Activated CD4-positive, alpha-beta memory T cell treated with anti-CD3 and anti-CD28 coated beads, Interleukin-2, amount 10 ng/mL, durations not matched to agents 7 days and 5 days (primary cell): ENCODE measurements around the gene POM121L2. TPM values are rescaled to one million over a fixed set of nuclear protein-coding genes. Genes with fewer than 3 reads are reported as not detected.

ENCODE experiments used
- CTCF ChIA-PET: fragments of 350-600 bp; sonication (Branson Sonifier 250); formaldehyde crosslinking; loops from one replicate; lab custom pipeline; 2021; ENCODE audit warnings: antibody characterized with exemption, inconsistent platforms; lab: Charles Lee
- POLR2A ChIA-PET: fragments of 350-600 bp; sonication (Branson Sonifier 250); formaldehyde crosslinking; loops from one replicate; lab custom pipeline; 2021; ENCODE audit warnings: antibody characterized with exemption; lab: Charles Lee
- DNase-seq: peaks from one replicate; pipeline ENCODE4 v3.0.0-alpha.2; 2020
- H3K27ac Mint-ChIP-seq: one replicate; pipeline ENCODE4 v1.8.0; 2021; ENCODE audit warnings: mild to moderate bottlenecking, mixed read lengths
- H3K27me3 Mint-ChIP-seq: one replicate; pipeline ENCODE4 v1.8.0; 2021; ENCODE audit warnings: mixed read lengths
- H3K36me3 Mint-ChIP-seq: one replicate; pipeline ENCODE4 v1.8.0; 2021; ENCODE audit warnings: low read depth, mixed read lengths
- H3K4me1 Mint-ChIP-seq: one replicate; pipeline ENCODE4 v1.8.0; 2021; ENCODE audit warnings: mixed read lengths
- H3K4me3 Mint-ChIP-seq: one replicate; pipeline ENCODE4 v1.8.0; 2021; ENCODE audit warnings: mild to moderate bottlenecking, mixed read lengths
- H3K9me3 Mint-ChIP-seq: one replicate; pipeline ENCODE4 v1.8.0; 2021; ENCODE audit warnings: mixed read lengths
- total RNA-seq, 2 experiments: library from RNA; stranded (reverse); gene quantifications; one replicate each; pipeline ENCODE4 v1.2.3, GENCODE V29; 2021

Gene POM121L2
- total RNA-seq, 2 experiments from 2014 or later, result not detected

DNA sequence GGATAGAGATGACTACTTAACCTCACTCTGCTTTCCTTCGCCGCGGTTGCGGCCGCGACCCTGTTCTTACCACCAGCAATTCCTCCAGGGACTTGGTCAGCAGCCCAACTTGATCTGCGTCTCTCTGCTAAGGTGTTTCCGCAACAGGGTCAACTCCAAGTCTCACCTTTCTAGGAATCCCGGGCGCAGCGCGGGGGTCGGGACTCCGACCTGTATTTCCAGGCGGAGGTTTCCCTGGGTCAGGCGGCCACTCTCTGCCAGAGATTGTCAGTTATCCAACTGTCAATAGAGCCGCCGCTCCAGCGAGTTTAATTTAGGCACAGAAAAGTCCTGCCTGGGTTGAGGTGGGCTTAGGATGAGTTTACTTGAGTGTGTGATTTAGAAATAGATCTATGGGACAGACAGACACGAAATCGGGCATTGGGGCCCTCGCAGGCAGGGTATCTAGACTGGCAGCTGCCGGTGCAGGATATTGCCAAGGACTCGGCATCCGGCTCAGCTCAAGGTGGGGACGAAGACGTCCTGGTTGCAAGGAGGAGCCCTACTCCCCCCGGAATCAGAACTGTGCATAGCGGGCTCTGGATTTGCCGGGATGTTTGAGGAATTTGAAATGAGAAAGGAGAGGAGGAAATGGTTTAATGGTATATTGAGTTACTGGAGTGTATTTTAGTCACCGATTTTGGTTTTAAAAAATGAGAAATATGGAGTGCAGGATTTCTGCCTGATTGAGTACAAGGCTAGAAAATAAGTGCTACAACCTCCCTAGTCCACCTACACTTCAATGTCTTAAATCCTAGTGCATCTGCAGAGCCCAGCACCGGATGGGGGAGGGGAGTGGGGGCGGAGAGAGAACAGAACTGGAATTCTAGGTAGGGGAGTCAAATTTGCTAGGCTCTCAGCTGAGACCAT lies 23.7 kb downstream of the POM121L2 start:
- H3K4me3 Mint-ChIP-seq, result no peak overlapping the region
- ChIA-PET CTCF (no interaction called here), POLR2A (interaction anchor here (0.7 kb wide), 1 partner anchor 53 kb away, joined by 3 read pairs; no protein-coding TSS in a partner anchor)
- H3K9me3 Mint-ChIP-seq, result peaks cover 27% of the 10 kb centered on the region
- H3K36me3 Mint-ChIP-seq, result peaks cover 39% of the 10 kb centered on the region
- no peak overlapping the region for H3K27ac Mint-ChIP-seq
- DNase-seq, result no peak
- H3K27me3 Mint-ChIP-seq, result peaks cover 81% of the 10 kb centered on the region
- H3K4me1 Mint-ChIP-seq, result peaks cover 11% of the 10 kb centered on the region

GRCh38 chr6:27287751-27288135 lies 24.3 kb downstream of the POM121L2 start:
- Mint-ChIP-seq H3K4me3 (no peak overlapping the region), H3K4me1 (peaks cover 12% of the 10 kb centered on the region), H3K36me3 (peaks cover 43% of the 10 kb centered on the region), H3K27ac (no peak overlapping the region), H3K27me3 (peaks cover 83% of the 10 kb centered on the region), H3K9me3 (peaks cover 30% of the 10 kb centered on the region)
- ChIA-PET CTCF (no interaction called here), POLR2A (no interaction called here)
- DNase-seq, result no peak

DNA sequence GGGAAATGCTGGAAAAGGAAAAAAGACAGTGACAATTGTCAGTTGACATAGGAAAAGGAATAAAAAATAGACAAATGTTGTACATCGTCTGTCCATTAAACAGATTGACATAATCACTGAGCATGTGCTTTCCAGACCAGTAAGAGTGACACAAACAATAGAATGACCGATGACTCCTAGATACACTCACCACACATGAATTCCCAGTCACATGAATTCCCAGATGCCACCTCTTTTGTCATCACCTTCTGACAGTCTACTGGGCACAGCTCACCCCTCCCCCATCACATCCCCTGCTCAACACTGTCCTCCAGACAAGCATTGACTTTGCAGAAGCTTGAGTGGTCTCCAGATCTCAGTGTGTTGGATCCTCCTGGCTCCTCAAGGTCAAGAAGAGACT lies 25.9 kb downstream of the POM121L2 start:
- Mint-ChIP-seq H3K4me3 (no peak overlapping the region), H3K36me3 (peaks cover 43% of the 10 kb centered on the region), H3K9me3 (peaks cover 25% of the 10 kb centered on the region), H3K4me1 (peaks cover 14% of the 10 kb centered on the region), H3K27me3 (peaks cover 82% of the 10 kb centered on the region), H3K27ac (no peak overlapping the region)
- DNase-seq, result no peak
- ChIA-PET POLR2A (no interaction called here), CTCF (no interaction called here)

DNA sequence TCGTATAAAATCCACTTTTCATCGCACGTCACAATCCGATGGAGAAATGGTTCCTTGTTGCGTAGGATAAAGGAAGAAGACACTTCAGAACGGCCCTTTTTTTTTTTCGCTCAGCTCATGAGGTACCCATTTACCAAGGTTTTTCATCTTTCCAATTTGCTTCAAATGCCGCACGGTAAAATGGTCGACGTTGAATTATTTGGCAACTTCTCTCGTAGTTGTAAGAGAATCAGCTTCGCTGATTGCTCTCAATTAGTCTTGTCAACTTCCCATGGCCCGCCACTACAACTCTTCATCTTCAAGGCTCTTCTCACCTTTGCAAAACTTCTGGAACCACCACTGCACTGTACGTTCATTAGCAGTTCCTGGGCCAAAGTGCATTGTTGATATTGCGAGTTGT lies 28.8 kb downstream of the POM121L2 start:
- peaks cover 31% of the 10 kb centered on the region for H3K36me3 Mint-ChIP-seq
- CTCF ChIA-PET, result interaction anchor here (1.6 kb wide), 1 partner anchor 29 kb away, joined by 4 read pairs; no protein-coding TSS in a partner anchor
- POLR2A ChIA-PET, result no interaction called here
- H3K27me3 Mint-ChIP-seq, result peaks cover 74% of the 10 kb centered on the region
- DNase-seq, result no peak
- peaks cover 17% of the 10 kb centered on the region for H3K9me3 Mint-ChIP-seq
- H3K4me1 Mint-ChIP-seq, result peaks cover 18% of the 10 kb centered on the region
- H3K27ac Mint-ChIP-seq, result no peak overlapping the region
- H3K4me3 Mint-ChIP-seq, result peak overlapping the region; percentile 4

DNA sequence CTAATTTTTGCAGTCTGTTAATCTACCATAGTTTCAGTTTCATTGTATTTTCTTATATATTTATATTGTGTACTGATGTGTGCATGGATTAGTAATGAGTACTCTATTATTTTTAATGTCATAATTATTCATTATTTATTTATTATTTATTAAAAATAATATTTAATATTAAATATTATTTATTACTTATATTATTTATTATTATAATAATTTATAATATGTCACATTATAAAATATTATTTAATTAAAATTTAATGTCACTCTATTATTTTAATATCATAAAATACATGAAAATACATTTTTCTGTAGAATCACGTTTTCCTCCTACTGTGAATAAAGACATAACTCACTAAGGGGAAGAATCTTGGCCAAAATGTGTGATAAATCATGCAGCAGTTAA lies 30.5 kb downstream of the POM121L2 start:
- Mint-ChIP-seq H3K27me3 (peaks cover 71% of the 10 kb centered on the region), H3K4me3 (no peak overlapping the region), H3K27ac (no peak overlapping the region), H3K36me3 (peaks cover 23% of the 10 kb centered on the region), H3K9me3 (peaks cover 20% of the 10 kb centered on the region), H3K4me1 (peaks cover 14% of the 10 kb centered on the region)
- ChIA-PET CTCF (interaction anchor here (0.7 kb wide), 1 partner anchor 500 kb away, joined by 3 read pairs; no protein-coding TSS in a partner anchor), POLR2A (no interaction called here)
- no peak for DNase-seq

- POLR2A ChIA-PET, result no interaction called here
- DNase-seq, result no peak
- Mint-ChIP-seq H3K4me3 (no peak overlapping the region), H3K36me3 (peaks cover 19% of the 10 kb centered on the region), H3K27ac (no peak overlapping the region), H3K4me1 (peaks cover 14% of the 10 kb centered on the region), H3K9me3 (peaks cover 17% of the 10 kb centered on the region), H3K27me3 (peaks cover 68% of the 10 kb centered on the region)
- CTCF ChIA-PET, result interaction anchor here (0.6 to 0.7 kb wide), 2 partner anchors 23 to 500 kb away, joined by 3 read pairs; no protein-coding TSS in a partner anchor
These were observed 31.0 kb downstream of the POM121L2 start for GRCh38 chr6:27281105-27281539.

DNA sequence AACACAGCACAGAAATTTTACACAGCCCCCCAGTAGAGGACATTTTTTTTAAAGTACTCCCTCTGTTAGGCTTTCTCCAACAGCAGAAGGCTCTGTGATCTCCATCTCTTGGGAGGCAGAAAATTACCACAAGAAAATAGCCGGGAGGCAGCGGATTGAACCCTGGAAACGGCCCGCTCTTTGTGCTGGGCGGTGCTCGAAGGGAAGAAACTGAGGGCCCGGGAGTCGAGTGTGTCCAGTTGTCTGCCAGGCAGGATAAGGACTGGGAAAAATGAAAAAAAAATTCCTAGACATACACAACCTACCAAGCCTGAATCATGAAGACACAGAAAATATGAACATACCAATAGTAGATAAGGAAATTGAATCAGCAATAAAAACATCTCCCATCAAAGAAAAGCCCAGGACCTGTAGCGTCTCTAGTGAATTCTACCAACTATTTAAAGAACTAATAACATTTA lies 31.5 kb downstream of the POM121L2 start:
- CTCF ChIA-PET, result interaction anchor here (0.6 kb wide), 1 partner anchor 24 kb away, joined by 3 read pairs; no protein-coding TSS in a partner anchor
- no peak overlapping the region for H3K27ac Mint-ChIP-seq
- peaks cover 16% of the 10 kb centered on the region for H3K9me3 Mint-ChIP-seq
- peaks cover 68% of the 10 kb centered on the region for H3K27me3 Mint-ChIP-seq
- POLR2A ChIA-PET, result no interaction called here
- H3K36me3 Mint-ChIP-seq, result peaks cover 19% of the 10 kb centered on the region
- H3K4me3 Mint-ChIP-seq, result peak overlapping the region; percentile 1
- no peak for DNase-seq
- H3K4me1 Mint-ChIP-seq, result peaks cover 14% of the 10 kb centered on the region

DNA sequence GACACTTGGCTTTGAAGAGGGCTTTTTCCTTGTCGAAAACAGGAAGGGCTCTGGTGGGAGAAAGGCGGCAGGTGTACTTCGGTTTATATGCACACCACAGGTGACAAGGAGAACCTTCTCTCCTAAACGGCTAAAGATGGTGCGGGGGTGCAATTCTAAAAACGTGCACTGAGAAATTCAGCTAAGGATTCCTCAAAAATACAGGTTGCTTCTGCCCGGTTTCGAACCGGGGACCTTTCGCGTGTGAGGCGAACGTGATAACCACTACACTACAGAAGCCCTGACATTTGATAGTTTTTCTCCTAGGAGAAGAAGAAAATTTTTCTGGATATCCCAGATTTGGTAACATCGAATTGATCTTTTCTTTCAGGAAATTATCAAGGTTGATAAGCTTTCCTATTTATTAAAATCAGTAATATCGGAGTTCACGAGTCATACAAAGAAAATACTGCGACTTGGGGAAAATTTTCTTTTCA lies 32.0 kb downstream of the POM121L2 start:
- H3K4me3 Mint-ChIP-seq, result peak overlapping the region; percentile 13
- peak overlapping the region; percentile 38 for H3K27ac Mint-ChIP-seq
- POLR2A ChIA-PET, result no interaction called here
- peaks cover 14% of the 10 kb centered on the region for H3K4me1 Mint-ChIP-seq
- H3K27me3 Mint-ChIP-seq, result peaks cover 67% of the 10 kb centered on the region
- no peak for DNase-seq
- CTCF ChIA-PET, result no interaction called here
- H3K36me3 Mint-ChIP-seq, result peaks cover 19% of the 10 kb centered on the region
- peaks cover 14% of the 10 kb centered on the region for H3K9me3 Mint-ChIP-seq

GRCh38 chr6:27279513-27280063 lies 32.5 kb downstream of the POM121L2 start:
- peaks cover 66% of the 10 kb centered on the region for H3K27me3 Mint-ChIP-seq
- H3K27ac Mint-ChIP-seq, result no peak overlapping the region
- H3K9me3 Mint-ChIP-seq, result peaks cover 11% of the 10 kb centered on the region
- DNase-seq, result no peak
- peaks cover 14% of the 10 kb centered on the region for H3K4me1 Mint-ChIP-seq
- ChIA-PET POLR2A (no interaction called here), CTCF (interaction anchor here (0.7 kb wide), 1 partner anchor 24 kb away, joined by 4 read pairs; no protein-coding TSS in a partner anchor)
- peak overlapping the region; percentile 46 for H3K4me3 Mint-ChIP-seq
- H3K36me3 Mint-ChIP-seq, result peaks cover 14% of the 10 kb centered on the region

GRCh38 chr6:27275025-27275956 lies 36.8 kb downstream of the POM121L2 start:
- POLR2A ChIA-PET, result no interaction called here
- CTCF ChIA-PET, result no interaction called here
- peaks cover 3% of the 10 kb centered on the region for H3K9me3 Mint-ChIP-seq
- peaks cover 8% of the 10 kb centered on the region for H3K4me1 Mint-ChIP-seq
- no peak overlapping the region for H3K4me3 Mint-ChIP-seq
- H3K36me3 Mint-ChIP-seq, result no peaks in the 10 kb centered on the region
- H3K27me3 Mint-ChIP-seq, result peaks cover 58% of the 10 kb centered on the region
- no peak overlapping the region for H3K27ac Mint-ChIP-seq
- DNase-seq, result no peak

- no peak for DNase-seq
- H3K27ac Mint-ChIP-seq, result no peak overlapping the region
- peaks cover 3% of the 10 kb centered on the region for H3K9me3 Mint-ChIP-seq
- CTCF ChIA-PET, result no interaction called here
- H3K36me3 Mint-ChIP-seq, result no peaks in the 10 kb centered on the region
- no peak overlapping the region for H3K4me3 Mint-ChIP-seq
- POLR2A ChIA-PET, result no interaction called here
- H3K27me3 Mint-ChIP-seq, result peaks cover 56% of the 10 kb centered on the region
- H3K4me1 Mint-ChIP-seq, result no peaks in the 10 kb centered on the region
These were observed 38.3 kb downstream of the POM121L2 start for GRCh38 chr6:27273783-27274182.

GRCh38 chr6:27268803-27269202 lies 43.3 kb downstream of the POM121L2 start:
- no peaks in the 10 kb centered on the region for H3K36me3 Mint-ChIP-seq
- peaks cover 37% of the 10 kb centered on the region for H3K27me3 Mint-ChIP-seq
- no peaks in the 10 kb centered on the region for H3K9me3 Mint-ChIP-seq
- no peak overlapping the region for H3K27ac Mint-ChIP-seq
- ChIA-PET CTCF (no interaction called here), POLR2A (no interaction called here)
- DNase-seq, result no peak
- no peak overlapping the region for H3K4me3 Mint-ChIP-seq
- no peaks in the 10 kb centered on the region for H3K4me1 Mint-ChIP-seq
